Thoracic aorta endothelial cell (primary cell): Measurements from ENCODE around the gene B3GALNT2. TPM values are rescaled to one million over a fixed set of nuclear protein-coding genes. Genes with fewer than 3 reads are reported as not detected.

Experiments used
- small RNA-seq: library from RNA; depleted of rRNA; stranded (forward); fragments of <200 nt; gene quantifications from one replicate; pipeline ENCODE3, GENCODE V24; 2012
- total RNA-seq: library from RNA; depleted of rRNA; stranded (reverse); fragments of >200 nt; gene quantifications from 2 replicates; pipeline ENCODE4 v1.2.3, GENCODE V29; 2012

Gene B3GALNT2
- total RNA-seq, result 55.1 and 66.8 TPM in 2 replicates

GRCh38 chr1:235504122-235504493, at the start of gene B3GALNT2:
Gene B3GALNT2 (minus strand): TSS chr1:235504452. CDS start chr1:235504252, 200 bp downstream.

Small RNAs within 50 kb of the gene (small RNA-seq; reads per million reads assigned to genes)
- gene MTCO3P46, result not detected
- not detected for gene MTND4LP21
- gene RPS21P1, result not detected

Other genes with a start within 250 kb of the B3GALNT2 start
- gene ARID4B, start 176.3 kb downstream of the B3GALNT2 start, total RNA-seq, result 45.7 and 49.6 TPM in 2 replicates
- gene GGPS1, start 175.9 kb downstream of the B3GALNT2 start, total RNA-seq, result 27.6 and 32.0 TPM in 2 replicates
- 29.3 and 34.5 TPM in 2 replicates for gene TBCE, start 137.0 kb downstream of the B3GALNT2 start, total RNA-seq
- gene GNG4, start 145.3 kb upstream of the B3GALNT2 start, total RNA-seq, result not detected in 2 replicates